Stomach (tissue), 4 donors: Measurements from ENCODE around the gene LRRC71.

Experiments
- CTCF ChIP-seq, 7 experiments: fragments of 450-650 bp in 4 of 7; fragments of 200-600 bp in 3 of 7; sonication (generic) in 3 of 7; IDR thresholded peaks; one replicate each; pipeline ENCODE4 v1.5.1; 2016 to 2019; ENCODE audit warnings: antibody characterized with exemption in 7 of 7, control low read depth in 2 of 7, mild to moderate bottlenecking in 1 of 7
- POLR2A ChIP-seq, 4 donors: fragments of 450-650 bp; IDR thresholded peaks; one replicate each; pipeline ENCODE4 v1.6.1; 2016; ENCODE audit warnings: antibody characterized with exemption in 4 of 4, control low read depth in 2 of 4, mild to moderate bottlenecking in 1 of 4, moderate library complexity in 1 of 4
- POLR2AphosphoS5 ChIP-seq, 3 donors: sonication (generic); formaldehyde crosslinking; IDR thresholded peaks; one replicate each; pipeline ENCODE4 v1.6.1; 2016; ENCODE audit warnings: antibody characterized with exemption in 3 of 3

GRCh38 chr1:156914440-156914856 is 6.0 kb upstream of the LRRC71 start:
- TF ChIP-seq CTCF (IDR thresholded peaks at IDR 0.05) (no peak), POLR2A (IDR thresholded peaks at IDR 0.05) (no peak), POLR2AphosphoS5 (IDR thresholded peaks at IDR 0.05) (no peak)
